SKM-1 treated with dmso at 0.1 percent for 144 hours (cell line): ENCODE results near the gene MYO5B.

ENCODE experiments used
- DNase-seq: peaks from one replicate; lab custom pipeline; 2025; ENCODE audit not compliant: unreplicated experiment; lab: John Stamatoyannopoulos, UW

The MYO5B gene

DNA sequence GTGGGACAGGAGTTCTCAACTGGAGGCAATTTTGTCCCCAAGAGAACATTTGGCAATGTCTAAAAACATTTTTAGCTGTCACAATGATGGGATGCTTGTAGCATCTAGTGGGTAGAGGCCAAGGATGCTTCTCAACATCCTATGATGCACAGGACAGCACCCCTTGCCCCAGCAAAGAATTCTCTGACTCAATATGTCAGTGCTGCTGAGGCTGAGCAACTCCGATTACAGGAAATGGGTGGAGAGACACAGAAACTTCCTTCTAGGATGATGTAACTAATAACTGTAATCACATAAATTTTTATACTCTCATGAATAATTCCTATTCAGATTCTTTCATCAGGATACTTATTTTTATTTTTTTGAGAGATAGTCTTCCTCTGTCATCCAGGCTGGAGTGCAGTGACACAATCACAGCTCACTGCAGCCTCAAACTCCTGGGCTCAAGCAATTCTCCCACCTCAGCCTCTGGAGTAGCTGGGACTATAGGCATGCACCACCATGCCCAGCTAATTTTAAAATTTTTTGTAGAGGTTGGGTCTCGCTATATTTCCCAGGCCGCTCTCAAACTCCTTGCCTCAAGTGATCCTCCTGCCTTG is 261.3 kb downstream of the MYO5B start:
- no peak for DNase-seq

DNA sequence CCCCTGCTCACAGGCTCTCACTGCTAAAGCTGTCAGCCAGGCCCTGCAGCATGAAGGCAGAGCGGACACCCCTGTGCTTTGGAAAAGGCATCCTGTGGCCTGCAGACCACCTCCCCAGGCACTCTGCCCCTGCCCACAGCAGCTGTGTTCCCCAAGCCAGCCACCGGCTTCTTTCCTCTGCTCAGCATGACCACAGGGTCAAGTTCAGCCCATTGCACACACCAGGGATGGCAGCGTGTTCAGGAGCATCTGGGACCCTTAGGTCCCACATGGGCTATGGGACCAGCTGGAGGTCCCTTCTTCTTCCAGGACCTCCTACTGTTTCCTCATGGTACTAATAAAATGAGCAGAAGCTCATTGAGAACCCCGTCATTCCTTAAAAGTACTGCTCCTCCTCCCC is 263.2 kb downstream of the MYO5B start:
- DNase-seq = no peak

DNA sequence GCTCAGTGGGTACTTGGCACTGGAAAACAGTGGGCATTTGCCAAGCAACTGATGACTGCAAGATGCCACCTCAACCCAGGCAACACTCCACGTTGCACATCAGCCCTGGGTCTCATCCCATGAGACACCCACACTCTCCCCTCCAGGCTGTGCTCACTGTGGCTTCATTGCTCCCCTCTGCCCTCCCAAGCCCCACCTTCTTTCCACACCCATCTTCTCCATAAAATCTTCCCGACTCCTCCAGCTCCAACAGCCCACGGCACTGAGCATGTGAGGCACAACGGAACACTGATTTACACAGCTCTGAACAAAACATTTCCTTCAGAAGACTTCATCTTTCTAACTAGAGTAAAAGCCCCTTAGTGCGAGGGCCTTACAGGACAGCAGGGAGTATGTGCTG is 263.8 kb downstream of the MYO5B start:
- DNase-seq = no peak

DNA sequence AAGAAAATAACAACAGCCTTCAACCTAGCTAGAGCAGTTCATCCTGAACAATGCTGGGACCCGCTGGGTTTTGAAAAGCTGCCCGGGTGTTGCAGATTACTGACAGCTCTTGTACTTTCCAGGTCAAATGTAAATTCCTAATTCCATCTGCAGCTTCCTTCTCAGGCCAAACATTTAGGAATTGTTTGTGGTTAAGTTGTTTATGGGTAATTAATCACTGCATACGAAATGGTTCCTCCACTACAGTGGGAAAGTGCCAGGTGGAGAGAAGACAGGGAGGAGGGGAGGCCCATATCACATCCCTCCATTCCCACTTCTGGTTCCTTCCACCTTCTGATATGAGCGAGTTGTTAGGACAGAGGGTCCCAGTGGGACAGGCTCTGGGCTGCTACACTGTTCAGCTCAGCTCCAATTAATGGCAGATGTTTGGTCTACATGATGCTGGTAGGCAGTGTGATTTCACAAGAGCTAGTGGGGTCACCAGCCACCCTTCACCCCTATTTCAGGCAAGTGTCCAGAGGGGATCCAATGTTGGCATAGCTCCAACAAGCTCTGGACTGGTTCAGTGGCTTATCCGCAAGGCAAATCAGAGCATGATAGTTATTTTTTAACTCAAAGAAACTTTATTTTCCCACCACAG is 268.7 kb downstream of the MYO5B start:
- no peak for DNase-seq

DNA sequence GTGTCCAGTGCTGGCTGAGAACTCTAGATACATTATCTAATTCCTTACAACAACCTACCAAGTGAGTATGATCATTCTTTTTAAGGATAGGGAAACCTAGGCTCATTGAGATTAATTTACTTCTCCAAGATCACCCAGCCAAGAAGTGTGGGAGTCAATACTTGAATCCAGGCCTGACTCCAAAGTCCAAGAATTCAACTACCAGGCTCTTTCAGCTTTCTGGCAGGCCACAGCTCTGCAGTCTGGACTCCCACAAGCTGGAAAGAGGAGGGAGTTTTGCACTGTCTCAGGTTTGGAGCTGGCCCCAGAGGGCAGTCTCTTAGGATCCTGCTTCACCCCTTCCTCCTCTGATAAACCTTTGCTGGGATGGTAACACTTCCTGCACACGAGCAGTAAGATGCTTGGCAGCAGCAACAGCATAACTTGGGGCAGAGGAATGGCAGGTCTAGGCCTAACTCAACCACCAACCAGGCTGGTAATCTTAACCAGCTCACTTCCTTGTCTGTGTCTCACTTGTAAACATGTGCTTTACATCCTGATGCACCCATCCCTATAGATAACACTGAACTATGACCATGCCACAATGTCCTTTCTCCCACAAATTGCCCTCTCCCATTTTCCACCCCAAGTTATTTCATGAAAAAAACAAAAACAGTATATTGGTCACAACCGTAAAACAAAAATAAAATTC is 270.5 kb downstream of the MYO5B start:
- DNase-seq = no peak

DNA sequence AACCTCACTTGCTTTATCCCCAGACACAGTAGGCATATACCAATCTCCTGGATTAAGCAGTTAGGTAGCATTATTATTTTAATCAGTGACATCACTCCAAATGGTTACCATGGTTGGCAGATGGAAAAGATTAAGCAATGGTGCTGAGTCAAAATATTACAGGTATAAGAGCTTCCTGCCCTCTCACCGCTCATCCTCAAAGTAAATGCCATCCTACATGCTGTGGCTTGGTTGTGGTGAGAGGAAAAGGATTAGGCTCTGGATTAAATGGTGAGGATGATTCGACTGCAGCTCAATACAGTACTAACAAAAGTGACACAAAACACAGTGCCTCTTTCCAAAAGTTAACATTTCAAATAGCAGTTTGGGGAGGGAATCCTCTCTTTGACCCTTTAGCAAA is 272.7 kb downstream of the MYO5B start:
- DNase-seq = no peak

DNA sequence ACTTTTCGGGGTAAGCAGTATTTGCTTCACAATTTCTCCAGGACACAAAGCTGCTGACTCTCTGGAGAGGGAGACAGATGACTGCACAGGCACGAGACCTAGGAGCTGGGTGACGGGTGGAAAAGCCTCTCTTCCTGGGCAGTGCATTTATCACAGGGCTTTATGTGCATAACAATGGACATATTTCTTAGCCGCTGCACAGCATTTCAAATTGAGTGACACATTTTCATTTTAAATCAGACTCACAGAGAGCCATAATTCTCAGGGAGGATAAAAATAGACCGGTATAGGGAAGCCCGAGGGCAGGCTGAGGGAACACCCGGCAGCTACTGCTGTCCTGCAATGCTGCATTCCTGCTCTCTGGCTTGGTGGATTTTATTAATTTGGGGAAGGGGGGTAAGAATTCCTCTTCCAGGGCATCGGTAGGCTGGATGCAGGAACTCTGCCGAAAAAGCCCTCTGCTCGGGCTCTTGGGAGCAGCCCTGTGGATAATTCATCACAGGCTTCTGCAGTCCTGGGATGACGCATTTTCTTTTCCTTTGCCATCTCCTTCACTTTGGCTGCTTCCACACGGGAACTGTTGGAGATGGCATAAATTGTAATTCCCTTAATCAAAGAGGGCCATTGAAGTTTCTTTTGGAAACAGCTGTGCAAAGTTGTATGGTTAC is 273.5 kb downstream of the MYO5B start:
- no peak for DNase-seq

DNA sequence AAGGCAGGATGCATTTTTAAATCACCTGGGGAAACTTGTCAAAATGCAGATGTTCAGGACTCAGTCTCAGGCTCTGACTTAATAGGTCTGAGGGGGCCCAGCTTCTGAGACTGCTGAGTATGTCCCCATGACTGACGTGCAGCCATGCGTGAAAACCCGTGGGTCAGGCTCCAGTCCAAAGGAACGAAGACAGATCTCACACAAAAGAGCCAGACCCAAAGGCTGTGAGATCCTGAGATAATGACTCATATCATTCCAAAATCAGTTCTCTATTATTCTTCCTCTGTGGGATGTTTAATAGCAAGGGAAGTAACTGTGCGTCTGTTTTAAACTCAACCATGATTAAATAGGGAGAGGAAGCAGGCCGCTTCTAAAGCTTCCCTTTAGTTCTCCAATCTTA is 274.2 kb downstream of the MYO5B start:
- no peak for DNase-seq

DNA sequence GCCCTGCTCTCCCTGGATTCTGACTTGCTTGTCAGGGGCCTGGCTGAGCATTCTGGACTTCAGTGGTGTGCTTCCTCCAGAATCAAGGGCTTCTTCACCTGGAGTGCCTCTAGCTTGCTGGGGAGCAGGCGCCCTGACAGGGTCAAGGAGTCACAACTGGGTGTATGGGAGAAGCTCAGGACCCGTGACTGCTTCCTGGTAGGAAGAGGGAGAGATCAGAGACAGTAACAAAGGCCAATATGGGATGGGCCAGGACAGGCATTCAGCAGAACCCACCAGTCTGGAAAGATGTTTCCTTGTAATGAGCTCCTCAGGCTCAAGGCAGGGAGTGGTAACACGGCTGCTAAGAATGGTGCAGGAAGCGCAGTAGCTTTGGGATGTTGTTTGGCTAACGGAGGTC is 277.2 kb downstream of the MYO5B start:
- no peak for DNase-seq

DNA sequence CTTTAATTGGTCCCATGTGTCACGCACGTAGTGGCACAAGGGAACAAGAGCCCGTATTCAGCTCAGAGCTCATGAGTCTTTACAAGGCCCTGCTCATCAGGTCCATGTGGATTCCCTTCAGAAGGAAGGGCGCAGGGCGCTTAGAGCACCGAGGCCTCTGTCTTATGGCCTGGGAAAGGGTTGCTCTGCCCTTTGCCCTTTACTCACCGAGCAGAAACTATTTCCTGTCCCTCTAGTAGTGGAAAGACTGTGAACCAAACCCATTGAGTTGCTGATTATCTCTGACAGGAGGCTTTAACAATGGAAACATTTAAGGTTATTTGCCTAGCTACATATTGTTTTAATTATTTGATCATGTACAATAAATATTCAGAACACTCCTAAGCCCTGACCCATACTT is 279.6 kb downstream of the MYO5B start:
- DNase-seq = no peak

DNA sequence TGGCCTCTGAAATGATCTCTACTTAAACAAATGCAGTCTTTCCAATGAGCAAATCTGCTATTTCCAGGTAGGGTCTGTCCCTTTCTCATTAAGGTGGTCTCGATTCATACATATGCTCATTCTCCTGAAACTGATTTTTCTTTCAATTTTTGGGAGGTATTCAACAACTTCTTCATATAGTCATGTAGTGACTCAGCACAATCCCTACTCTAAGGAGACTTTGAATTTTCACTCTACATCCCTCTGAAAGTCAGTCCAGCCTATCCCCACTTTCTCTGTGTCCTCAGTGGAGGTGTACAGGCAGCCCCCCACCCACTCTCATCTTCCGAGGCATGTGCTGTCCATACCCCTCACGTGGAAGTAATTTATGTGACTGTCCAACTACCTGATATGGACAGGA is 281.7 kb downstream of the MYO5B start:
- DNase-seq = no peak

DNA sequence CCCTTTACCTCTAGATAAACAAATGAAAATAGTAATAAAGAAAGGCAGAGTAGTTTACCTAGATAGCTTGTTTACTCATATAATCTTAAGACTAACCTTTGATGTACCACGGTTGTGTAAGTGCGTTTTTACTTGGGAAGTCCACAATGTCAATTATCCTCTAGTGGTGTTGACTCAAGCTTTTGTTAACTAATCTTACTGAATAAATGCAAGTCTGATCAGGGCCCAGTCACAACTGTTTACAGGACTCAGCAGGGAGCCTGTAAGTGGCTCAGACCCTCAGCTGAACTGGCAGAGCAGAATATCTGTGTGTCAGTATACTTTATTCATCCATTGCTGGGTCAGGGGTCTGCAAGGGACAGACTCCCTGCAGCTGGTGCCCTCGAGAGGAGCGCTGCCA is 283.5 kb downstream of the MYO5B start:
- DNase-seq = no peak

DNA sequence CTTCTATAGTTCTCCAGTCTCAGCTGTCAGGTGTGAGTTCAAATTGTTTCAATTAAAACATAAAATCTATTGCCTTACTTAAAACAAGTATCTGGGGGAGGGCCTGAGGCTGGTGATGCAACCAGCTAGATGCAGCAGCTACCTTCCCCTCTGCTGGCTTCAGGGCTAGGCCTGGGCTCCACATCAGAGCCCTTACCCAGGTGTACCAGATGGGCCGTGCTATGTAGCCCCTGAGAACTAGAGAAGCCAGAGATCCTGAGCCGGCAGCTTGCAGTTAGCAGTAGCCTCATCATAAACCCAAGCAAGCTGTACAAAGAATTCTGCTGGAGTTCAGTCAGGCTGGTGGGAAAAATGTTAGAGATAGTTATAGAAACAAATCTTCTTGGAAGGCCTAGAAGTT is 284.0 kb downstream of the MYO5B start:
- no peak for DNase-seq

DNA sequence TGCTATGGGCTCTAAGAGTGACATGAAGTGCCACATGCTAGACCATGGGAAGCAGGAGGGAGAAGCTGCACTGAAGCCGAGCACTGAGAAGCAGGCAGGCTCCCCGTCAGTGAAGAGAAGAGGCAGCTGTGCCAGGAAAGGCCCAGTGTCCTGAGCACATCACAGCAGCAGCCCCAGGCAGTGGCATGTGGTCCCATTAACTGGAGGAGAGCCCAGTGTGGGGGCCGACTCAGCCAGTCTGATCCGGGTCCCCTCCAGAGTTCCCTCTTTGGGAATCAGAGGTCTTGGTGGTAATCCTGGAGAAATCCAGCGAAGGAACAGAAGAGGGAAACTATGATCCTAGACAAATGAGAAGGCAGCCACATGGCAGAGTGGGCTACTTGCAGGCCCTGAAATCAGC is 284.9 kb downstream of the MYO5B start:
- DNase-seq = no peak

DNA sequence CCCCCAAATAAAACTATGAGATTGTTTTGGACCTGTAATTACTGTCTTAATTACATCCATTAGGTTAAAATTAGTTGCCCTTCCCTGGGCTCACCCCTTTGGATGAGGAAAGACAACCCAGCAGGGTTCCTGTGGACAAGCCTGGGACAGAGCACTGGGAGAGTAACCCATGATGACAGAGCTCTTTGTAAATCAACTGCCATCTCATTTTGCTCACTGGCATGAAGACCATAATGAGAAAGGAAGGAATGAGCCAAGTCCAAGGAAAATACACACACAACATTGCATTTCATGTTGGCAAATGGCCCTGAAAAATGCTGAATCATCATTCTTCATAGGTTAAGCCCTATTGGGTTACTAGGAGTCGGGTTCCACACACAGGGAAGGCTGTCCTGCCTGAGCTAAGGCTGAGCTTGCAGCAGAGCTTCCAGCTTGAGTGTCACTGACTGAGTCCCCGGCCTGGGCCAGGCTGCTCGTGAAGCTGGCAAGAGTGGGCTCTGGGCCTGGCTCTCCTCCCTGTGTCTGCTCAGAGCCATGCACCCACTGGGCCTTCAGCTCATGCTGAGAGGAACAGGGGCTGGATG is 287.5 kb downstream of the MYO5B start:
- no peak for DNase-seq

DNA sequence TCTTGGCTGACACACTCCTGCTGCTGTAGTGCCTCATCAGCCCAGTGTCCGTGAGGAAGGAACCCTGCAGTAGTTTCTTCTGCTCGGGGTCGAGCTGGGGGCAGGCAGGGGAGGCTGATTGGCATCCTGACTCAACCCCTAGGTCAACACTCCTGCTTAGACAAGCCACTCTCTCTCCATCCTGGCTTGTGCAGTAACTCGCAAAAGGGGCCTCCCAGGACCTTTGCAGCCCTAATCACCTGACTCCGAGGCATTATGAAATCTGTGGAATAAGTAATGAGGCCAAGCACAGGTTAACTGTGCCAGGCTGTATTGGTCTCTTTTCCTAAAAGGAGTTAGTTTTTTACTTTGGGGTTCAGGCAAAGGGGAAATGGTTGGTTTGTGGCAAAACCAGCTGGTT is 289.2 kb downstream of the MYO5B start:
- DNase-seq = no peak

DNA sequence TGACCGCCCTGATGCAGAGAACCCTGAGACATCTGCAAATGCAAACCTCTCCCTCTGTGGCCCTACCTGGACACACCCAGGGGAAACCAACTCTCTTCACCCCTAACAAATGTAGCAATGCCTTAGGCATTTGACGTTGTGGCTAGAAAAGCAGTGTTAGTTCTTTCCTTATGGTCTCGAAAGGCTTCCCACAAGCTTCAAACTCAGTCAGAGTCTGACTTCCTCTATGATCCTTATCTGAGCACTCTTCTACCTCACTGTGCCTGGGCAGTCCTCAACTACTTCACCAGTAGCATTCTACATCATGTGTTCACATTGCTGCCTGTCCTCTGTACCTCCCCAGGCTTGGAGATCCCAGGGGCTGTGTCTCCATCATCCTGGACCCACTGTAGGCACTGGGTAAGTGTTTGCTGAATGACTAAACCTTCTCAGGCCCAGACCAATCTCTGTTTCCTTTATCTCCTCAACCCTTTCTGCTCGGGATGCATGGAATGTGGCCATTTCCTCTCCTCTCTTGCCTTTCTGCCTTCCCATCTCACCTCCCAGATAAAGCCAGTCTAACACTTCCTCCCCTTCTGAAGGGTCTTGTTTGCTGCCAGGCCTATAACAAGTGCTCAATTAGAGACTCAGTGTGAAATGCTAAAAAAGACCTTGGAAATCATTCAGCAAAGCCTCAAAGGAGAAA is 289.9 kb downstream of the MYO5B start:
- DNase-seq = no peak

DNA sequence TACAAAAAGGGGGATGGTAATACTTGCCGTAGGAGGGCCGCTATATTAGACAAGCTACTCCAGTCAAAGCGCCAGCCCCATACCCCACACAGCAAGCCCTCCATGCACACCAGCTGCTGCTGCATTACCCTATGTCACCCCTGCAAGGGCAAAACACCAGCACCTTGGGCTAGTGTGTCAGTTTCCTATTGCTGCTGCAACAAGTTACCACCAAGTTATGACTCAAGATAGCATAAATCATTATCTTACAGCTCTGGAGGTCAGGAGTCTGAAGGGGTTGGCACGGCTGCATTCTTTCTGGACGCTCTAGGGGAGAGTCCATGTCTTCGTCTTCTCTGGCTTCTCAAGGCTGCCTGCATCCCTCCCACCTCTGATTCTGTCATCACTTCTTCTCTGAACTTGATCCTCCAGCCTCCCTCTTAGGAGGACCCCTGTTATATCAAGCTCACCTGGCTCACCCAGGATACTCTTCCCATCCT is 293.0 kb downstream of the MYO5B start:
- DNase-seq = no peak

DNA sequence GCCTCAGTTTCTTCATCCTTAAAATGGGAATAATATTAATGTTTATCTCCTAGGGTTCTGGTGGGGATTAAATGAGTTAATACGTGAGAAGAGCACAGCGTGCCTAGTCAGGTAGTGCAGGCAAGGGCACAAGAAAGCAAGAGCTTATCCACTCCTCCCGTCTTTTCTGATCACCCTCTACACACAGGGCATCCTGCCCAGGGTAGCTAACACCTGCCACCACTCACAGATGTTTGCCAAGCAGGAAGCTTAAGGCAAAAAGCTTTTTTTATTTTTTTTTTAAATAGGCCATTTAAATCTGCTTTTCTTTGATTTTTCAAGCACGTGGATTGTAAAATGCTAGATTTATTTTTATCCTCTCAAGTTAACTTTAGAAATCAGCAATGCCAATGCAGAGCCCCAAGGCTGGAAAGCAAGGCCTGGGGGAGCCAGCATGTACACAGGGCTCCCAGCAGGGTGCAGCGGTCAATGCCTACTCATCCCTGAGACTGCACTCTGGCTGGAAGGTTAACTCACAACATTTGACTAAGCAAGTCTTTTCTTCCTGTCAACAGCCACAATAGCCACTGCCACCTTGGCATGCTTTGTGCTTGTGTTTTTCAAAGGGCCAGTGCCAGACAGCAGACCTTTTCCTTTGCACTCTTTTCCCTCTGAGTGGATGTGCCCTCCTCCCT is 295.2 kb downstream of the MYO5B start:
- DNase-seq = no peak

DNA sequence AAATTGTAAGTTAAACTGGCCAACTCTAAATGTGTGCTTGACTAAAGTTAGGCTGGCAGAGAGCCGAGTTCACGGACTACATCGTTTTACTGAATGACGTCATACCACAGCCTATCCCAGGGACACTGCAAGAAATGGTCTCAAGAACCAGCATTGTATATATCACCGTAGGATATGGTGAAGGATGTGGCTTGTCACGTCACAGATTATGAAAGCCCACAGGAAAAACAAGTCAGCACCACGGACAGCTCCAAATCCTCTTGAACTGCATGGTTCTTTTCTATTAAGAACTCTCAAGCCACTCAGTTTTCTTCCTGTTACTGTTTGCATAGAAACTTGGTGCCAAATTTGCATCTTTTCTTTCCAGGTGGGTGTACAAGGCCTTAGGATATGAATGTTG is 296.5 kb downstream of the MYO5B start:
- DNase-seq = no peak
